CD4-positive, alpha-beta T cell treated with Interleukin-15 for 4 hours (primary cell): Measurements from ENCODE around the gene SORBS2.

Experiments used
- DNase-seq: peaks from one replicate; pipeline ENCODE4 v3.0.0-alpha.2; 2020; ENCODE audit warnings: low spot score

The SORBS2 gene

DNA sequence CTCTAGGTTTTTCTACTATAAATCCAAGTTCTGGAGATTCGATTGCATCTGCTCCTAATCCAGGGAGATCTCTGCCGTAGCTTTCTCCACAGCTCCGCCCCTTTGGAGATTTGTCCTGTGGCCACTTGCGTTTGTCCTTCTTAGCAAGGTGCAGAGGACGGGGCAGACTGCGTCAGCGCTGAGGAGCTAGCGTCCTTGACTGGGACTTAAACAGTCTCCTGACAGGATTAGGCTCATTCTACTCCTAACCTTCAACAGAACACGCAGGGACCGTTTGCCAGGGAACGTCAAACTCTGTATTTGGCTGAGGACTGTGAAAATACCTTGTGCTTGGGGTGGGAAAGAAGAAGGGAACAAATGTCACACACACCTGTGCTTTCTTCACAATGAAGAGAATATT lies 38.6 kb downstream of the SORBS2 start:
- no peak for DNase-seq

DNA sequence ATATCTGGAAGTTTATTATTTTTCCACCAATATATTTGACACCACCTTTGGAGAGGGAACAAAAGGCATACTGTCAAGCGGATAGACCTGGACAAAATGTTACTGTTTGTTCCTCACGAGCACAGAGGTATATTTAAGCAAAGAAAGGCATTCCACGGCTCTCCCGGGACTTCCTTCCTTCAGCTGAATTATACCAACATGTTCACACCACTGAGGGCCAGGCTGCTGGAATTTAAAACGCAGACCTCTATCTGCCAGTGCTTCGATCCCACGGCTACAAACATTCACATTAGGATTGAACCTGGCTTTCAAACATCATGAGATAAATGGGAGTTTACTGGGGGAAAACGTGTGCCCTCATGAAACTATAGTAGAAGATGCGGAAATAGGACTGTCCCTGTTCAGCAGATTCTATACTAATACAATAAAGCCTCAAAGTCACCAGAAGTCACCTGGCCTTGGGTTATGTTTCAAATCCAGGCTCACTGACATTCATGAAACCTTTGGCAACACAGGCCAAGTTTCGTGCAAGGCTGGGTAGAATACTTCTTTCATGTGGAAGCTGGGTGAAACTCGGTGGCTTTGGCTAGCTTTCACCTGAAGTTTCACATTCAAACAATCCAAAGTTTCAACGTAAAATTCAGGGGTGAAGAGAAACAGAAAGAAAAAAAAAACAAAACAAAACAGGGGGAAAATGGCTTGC lies 39.5 kb downstream of the SORBS2 start:
- DNase-seq, result no peak

DNA sequence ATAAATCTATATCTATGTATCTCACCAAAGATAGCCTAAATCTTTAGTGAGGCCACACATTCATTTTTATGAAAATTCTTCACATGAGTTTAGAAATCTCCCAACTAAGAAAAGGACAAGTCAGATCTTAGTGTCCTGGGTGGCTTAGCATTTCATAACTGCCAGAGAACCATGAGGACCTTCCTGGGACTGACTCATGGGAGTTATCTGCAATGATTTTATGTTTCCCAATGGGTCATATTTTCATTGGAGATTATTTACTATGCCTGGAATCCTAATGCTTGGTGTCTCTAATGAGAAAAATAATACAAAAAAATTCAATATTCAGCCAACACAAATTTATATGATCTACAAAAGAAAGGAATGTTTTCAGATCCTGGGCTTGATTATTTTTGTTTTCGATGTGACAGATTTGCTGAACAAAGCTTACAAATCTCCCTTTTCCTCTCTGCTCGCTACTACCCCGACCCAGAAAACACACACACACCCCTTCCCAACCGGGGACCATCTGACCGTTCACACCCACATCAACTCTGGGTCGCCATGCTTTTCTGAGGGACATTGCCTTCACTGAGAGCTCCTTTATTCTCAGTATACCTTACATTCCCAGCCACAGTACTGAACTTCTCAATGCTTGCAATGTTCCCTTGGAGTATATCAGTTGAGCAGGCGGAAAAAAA lies 40.1 kb downstream of the SORBS2 start:
- DNase-seq, result no peak

GRCh38 chr4:185767528-185767927 lies 44.5 kb downstream of the SORBS2 start:
- DNase-seq, result no peak

GRCh38 chr4:185764876-185765275 lies 47.1 kb downstream of the SORBS2 start:
- DNase-seq, result no peak

DNA sequence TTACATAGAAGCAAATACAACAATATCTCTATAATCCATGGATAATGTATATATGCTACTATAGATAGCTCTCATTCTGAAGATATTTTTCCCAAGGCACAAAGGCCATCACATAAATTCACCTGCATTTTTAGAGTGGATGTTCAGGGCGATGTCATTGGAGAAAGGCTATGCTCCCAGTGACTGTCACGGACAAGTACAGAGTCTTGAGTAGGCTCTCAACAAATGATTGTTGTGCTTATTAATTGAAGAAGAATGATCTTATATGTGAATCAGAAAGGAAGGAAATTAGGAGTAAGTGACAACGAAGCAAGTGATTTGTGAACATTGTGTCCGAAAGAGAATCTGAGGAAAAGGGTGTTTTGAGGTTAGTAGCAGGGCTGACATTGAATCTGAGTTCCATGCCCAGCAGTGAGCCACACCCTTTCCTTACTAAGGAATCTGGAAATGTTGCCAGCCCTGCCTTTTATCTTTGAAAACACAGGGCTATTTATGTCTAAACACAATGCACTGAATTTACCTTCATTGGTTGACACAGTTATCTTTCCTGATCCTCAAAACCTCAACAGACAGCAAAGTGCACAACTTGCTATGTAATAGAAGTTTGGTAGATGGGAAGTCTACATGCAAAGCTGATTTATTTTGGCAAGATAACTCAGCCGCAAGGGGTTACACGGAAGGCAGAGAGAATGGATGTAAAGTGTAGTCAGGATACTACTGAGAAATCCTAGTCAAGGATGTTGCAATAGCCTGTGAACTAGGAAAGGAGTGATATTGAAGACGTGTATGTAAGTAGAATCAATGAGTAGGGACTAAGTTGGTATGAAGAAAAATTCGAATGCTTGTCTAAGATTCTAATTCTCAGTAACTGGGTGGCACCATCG lies 50.4 kb downstream of the SORBS2 start:
- DNase-seq, result no peak

DNA sequence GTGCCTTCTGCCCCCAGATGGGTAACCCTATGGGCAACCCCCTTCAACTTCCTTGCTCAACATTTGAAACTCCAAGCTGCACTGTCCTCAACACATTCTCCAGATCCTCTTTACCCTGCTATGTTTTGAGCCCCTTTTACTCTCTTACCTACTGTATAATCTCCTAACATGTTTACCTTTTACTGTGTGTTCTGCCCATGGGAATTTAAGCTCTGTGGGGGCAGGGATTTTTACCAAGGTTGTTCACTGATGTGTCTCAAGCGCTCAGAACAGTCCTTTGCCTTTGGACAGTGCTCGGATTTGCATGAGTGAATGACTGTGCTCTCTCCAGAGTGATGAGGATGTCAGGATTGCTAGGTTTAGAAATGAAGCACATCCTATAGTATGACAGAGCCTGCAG lies 53.2 kb downstream of the SORBS2 start:
- no peak for DNase-seq

GRCh38 chr4:185755451-185755850 lies 56.5 kb downstream of the SORBS2 start:
- no peak for DNase-seq

- no peak for DNase-seq
Measured at GRCh38 chr4:185754961-185755360, 57.0 kb downstream of the SORBS2 start.

DNA sequence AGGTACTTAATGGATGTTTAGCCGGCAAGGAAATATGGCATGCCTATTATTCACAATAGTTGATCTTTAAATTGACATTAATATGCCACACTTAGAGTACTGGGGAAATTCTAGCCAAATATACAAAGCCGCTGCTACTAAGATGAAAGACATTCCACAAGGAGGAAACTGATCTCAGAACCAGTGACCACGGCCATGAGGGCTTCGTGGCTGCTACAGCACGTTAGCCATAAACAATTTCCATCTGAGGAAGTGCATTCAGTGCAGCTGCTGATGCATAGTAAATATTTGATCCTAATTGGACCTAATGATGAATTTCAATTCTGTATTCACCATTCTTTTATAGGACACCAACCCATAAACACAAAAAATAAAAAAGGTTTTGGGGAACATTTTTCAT lies 59.1 kb downstream of the SORBS2 start:
- no peak for DNase-seq

GRCh38 chr4:185749858-185750257 lies 62.1 kb downstream of the SORBS2 start:
- DNase-seq, result no peak

- no peak for DNase-seq
Measured at GRCh38 chr4:185748901-185749390, 63.0 kb downstream of the SORBS2 start.

DNA sequence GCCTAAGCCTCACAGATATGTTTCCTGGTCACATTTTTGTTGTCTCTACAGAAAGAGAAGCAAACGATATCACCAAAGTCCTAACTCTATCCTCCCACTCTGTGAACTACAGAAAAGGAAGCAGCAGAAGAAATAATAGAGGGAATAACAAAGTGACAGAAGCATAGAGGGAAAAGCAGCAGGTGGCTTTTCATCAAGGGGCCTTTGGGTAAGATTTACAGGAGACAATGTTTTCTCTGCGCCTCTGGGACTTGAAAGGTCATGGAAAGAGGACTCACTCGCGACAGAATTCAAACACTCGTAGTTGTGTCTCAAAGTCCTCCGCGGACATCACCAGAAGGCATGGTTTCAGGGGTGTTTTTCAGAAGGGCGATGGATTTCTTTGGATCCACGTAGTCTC lies 66.1 kb downstream of the SORBS2 start:
- no peak for DNase-seq

DNA sequence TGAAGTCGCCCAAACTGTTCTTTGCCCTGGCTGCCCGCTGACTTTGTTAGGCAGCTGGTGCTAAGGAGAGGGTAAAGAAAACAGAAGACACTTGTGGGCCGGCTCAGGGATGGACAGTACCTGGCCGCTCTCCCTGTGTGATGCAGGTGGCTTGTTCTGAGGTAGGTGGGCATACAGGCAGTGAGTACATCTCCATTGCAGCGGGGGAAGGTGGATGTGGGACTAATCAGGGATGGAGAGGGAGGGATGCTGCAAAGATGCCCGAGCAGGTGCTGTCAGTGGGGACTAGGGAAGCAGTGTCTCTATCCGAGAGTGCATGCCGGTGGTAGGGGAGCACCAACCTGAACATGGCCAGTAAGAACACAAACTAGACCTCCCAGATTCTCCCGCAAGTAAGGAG lies 67.0 kb downstream of the SORBS2 start:
- DNase-seq, result no peak

- DNase-seq, result no peak
Measured at GRCh38 chr4:185744488-185744862, 67.5 kb downstream of the SORBS2 start.

- DNase-seq, result no peak
Measured at GRCh38 chr4:185743722-185744487, 68.1 kb downstream of the SORBS2 start.

- DNase-seq, result no peak
Measured at GRCh38 chr4:185742766-185743165, 69.2 kb downstream of the SORBS2 start.

DNA sequence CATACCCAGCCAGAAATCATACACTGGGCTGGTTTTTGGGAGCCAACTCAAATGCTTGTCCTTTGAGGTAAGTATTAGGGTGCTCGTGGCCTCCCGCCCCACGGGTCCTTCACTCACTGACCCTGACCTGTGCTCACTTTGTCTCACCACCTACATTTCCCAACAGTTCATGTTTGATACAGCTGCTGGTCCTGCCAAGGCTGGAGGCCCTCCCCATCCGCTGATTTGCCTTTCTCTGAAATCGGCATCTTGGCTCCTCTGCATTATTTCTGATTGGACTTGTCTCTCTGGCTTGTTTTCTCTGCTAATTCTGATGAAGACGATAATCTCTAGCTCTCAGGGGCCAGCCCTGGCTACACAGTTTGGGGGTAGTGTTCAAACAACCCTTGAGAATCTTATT lies 70.2 kb downstream of the SORBS2 start:
- DNase-seq, result no peak

DNA sequence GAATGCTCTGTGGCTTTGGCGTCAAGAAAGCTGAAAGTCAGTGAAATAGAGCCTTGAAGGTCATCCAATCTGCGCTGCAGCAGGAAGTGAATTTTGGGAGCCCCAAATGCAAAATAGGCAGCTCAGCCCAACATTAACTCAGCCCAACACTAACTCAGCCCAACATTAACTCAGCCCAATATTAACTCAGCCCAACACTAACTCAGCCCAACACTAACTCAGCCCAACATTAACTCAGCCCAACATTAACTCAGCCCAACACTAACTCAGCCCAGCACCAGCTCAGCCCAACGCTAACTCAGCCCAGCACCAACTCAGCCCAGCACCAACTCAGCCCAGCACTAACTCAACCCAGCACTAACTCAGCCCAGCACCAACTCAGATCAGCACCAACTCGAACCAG lies 71.5 kb downstream of the SORBS2 start:
- DNase-seq, result no peak

DNA sequence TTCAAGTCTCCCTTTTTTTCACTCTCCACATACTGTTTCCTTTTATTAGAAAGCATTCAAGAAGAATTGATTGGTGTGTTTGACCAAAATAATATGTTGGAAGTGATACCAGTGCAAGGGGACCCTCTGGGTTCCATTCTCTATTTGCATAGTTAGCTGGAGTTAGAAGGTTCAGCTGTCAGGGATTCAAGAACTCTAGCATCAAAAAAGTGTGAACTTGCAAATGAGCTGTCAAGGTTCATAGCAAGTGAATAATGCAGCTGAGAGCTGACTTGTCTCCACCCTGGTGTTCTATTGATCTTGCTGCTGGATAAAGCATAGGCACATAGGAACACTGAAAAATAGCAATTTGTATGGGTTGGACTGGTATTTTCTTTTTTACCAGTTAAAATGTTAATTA lies 73.2 kb downstream of the SORBS2 start:
- no peak for DNase-seq

- no peak for DNase-seq
Measured at GRCh38 chr4:185738038-185738552, 73.9 kb downstream of the SORBS2 start.
